Measurements from ENCODE around the gene ZNF750.

DNA sequence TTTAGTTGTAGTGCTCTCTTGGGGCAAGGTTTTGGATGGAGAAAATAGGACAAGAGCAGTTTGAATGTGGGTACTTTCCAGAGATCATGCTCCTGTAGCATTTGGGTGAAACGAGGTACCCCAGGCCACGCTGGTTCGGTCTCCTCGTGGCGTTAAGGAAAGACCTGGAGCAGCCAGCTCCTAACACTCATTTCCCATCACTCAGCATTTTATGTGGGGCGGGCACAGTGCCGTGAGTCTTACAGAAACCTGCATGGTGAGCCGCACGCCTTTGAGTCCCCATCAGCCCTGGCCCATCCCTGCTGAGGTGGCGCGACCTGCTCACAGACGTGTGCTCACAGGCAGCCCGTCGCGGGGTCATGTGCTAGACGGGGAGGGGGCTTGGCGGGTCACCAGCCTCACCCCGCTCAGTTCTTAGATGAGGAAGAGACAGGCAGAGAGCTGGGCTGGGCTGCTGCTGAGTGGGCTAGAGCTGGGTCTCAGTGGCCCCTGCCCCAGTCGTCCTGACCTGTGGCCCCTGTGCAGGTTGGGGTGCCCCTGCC is 50.7 kb downstream of the ZNF750 start:
- TF ChIP-seq, protein P1, sequence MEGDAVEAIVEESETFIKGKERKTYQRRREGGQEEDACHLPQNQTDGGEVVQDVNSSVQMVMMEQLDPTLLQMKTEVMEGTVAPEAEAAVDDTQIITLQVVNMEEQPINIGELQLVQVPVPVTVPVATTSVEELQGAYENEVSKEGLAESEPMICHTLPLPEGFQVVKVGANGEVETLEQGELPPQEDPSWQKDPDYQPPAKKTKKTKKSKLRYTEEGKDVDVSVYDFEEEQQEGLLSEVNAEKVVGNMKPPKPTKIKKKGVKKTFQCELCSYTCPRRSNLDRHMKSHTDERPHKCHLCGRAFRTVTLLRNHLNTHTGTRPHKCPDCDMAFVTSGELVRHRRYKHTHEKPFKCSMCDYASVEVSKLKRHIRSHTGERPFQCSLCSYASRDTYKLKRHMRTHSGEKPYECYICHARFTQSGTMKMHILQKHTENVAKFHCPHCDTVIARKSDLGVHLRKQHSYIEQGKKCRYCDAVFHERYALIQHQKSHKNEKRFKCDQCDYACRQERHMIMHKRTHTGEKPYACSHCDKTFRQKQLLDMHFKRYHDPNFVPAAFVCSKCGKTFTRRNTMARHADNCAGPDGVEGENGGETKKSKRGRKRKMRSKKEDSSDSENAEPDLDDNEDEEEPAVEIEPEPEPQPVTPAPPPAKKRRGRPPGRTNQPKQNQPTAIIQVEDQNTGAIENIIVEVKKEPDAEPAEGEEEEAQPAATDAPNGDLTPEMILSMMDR (conservative IDR thresholded peaks at IDR 0.05; ENCODE audit: low read depth, low read length), result no peak
- no peak for TF ChIP-seq EZH2 (IDR thresholded peaks at IDR 0.05; ENCODE audit: borderline replicate concordance, low read depth, low read length, poor library complexity, severe bottlenecking)
